22Rv1 (cell line): ENCODE data around the gene PLEKHN1.

Experiments
- ZFX ChIP-seq: fragments of 450-650 bp; IDR thresholded peaks from 2 replicates; pipeline ENCODE4 v1.6.1; 2017; ENCODE audit warnings: antibody characterized with exemption, borderline replicate concordance
- TF ChIP-seq, protein P1 (sequence below): fragments of 450-650 bp; IDR thresholded peaks from 2 replicates; pipeline ENCODE4 v1.5.1; 2017; ENCODE audit warnings: mild to moderate bottlenecking

DNA sequence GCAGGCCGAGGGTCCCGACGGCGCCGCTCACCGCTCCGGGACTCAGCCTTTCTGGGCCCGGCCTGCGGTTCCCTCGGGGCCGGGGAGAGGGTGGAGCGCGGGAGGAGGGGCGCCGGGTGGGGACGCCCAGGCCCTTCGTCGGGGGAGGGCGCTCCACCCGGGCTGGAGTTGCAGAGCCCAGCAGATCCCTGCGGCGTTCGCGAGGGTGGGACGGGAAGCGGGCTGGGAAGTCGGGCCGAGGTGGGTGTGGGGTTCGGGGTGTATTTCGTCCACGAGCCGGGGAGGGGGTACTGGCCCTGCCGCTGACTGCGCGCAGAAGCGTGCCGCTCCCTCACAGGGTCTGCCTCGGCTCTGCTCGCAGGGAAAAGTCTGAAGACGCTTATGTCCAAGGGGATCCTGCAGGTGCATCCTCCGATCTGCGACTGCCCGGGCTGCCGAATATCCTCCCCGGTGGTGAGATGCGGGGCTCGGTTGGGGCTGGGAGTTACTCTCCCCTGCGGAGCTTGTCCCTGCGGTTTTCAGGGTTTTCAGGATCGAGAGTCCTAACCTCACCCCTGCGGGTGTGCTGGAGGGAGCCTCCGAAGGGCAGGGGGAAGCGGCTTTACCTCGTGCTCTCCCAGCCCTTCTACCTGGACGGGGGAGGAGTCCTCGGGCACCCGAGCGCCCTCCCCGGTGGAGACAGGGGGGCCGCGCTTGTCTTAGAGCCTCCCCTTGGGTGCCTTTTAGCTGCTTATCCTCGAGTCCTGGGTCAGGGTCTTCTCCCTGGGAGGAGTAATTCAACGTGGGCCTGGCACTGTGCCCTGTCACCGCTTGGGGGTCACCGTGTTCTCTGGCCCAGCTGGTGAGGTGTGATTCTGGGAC is 40.5 kb upstream of the PLEKHN1 start:
- TF ChIP-seq, protein P1, sequence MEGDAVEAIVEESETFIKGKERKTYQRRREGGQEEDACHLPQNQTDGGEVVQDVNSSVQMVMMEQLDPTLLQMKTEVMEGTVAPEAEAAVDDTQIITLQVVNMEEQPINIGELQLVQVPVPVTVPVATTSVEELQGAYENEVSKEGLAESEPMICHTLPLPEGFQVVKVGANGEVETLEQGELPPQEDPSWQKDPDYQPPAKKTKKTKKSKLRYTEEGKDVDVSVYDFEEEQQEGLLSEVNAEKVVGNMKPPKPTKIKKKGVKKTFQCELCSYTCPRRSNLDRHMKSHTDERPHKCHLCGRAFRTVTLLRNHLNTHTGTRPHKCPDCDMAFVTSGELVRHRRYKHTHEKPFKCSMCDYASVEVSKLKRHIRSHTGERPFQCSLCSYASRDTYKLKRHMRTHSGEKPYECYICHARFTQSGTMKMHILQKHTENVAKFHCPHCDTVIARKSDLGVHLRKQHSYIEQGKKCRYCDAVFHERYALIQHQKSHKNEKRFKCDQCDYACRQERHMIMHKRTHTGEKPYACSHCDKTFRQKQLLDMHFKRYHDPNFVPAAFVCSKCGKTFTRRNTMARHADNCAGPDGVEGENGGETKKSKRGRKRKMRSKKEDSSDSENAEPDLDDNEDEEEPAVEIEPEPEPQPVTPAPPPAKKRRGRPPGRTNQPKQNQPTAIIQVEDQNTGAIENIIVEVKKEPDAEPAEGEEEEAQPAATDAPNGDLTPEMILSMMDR = no peak
- TF ChIP-seq ZFX = no peak
